Astrocyte (in vitro differentiated cells and primary cell): ENCODE data around the gene ZNF407.

Experiments
- CTCF ChIP-seq: IDR thresholded peaks from 2 replicates; pipeline ENCODE4 v1.5.1; 2011; ENCODE audit warnings: low read depth, mild to moderate bottlenecking, inconsistent platforms, low read length, moderate library complexity; ENCODE audit not compliant: insufficient read depth
- EZH2 ChIP-seq: IDR thresholded peaks from 2 replicates; pipeline ENCODE4 v1.6.1; 2012; ENCODE audit warnings: mild to moderate bottlenecking, low read length, inconsistent platforms; ENCODE audit not compliant: insufficient read depth

DNA sequence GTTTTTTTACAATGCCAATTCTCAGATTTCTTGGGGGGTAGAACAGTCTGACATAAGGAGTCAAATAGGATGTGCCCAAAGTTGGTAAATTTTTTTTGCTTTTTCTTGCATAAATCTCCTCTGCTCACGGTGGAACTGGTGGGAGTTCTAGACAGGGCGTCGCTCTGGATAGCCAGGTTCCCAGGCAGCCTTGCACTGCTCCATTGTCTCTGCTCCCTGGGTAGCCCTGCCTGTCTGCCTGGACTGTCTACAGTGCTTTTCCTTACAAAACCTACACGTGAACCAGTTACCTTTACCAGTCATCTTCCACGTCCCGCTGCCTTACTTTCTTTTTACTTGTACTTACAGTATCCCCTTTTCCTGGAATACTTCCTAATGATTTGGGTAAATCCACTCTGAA, 117.1 kb downstream of the ZNF407 start:
- no peak for TF ChIP-seq CTCF
- no peak for TF ChIP-seq EZH2
